Measurements from ENCODE around the gene GNAS-AS1. TPM values are rescaled to one million over a fixed set of nuclear protein-coding genes. Genes with fewer than 3 reads are reported as not detected.

GNAS-AS1 gene
- total RNA-seq, 1 donor from 2014 or later: 5.9 TPM

DNA sequence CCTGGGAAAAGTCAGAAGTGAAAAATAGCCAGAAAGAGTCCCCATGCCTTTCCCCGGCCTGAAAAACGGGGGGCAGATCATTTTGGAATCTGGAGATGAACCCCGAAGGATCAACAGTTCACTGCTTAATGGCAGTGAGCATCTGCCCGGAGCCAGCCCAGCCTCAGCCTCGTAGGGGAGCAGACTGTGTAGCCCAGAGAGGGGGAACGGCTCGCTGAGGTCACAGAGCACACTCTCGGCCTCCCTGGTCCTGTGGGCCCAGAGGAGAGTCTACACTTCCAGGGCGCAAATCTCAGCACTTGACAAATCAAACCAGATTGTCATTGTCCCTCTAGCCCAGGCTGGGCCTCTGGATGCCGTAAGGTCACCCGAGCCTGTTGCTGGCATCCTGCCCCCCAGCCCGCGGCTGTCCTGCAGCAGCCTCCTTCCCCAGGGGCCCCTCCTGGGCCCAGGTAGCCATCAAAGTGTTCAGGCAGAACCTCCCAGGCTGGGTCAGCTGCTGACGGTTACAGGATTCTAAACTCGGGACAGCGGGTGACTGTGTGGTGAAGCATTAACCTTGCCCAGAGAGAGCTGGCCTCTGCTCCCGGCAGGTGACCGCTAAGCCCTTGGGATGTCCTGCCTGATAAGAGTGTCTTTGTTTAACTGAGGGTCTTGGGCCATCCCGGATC is 56.1 kb downstream of the GNAS-AS1 start:
- TF ChIP-seq, protein P1, sequence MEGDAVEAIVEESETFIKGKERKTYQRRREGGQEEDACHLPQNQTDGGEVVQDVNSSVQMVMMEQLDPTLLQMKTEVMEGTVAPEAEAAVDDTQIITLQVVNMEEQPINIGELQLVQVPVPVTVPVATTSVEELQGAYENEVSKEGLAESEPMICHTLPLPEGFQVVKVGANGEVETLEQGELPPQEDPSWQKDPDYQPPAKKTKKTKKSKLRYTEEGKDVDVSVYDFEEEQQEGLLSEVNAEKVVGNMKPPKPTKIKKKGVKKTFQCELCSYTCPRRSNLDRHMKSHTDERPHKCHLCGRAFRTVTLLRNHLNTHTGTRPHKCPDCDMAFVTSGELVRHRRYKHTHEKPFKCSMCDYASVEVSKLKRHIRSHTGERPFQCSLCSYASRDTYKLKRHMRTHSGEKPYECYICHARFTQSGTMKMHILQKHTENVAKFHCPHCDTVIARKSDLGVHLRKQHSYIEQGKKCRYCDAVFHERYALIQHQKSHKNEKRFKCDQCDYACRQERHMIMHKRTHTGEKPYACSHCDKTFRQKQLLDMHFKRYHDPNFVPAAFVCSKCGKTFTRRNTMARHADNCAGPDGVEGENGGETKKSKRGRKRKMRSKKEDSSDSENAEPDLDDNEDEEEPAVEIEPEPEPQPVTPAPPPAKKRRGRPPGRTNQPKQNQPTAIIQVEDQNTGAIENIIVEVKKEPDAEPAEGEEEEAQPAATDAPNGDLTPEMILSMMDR (IDR thresholded peaks at IDR 0.05; ENCODE audit: unreplicated experiment): no peak
- no peak for DNase-seq (ENCODE audit: low spot score in 2 of 2, unreplicated experiment in 2 of 2)
- Mint-ChIP-seq H3K4me1 (no peaks in the 10 kb centered on the region), H3K27me3 (ENCODE audit: low read depth) (peaks cover 41% of the 10 kb centered on the region), H3K9me3 (no peaks in the 10 kb centered on the region), H3K36me3 (no peaks in the 10 kb centered on the region), H3K27ac (no peak overlapping the region), H3K4me3 (no peak overlapping the region)

DNA sequence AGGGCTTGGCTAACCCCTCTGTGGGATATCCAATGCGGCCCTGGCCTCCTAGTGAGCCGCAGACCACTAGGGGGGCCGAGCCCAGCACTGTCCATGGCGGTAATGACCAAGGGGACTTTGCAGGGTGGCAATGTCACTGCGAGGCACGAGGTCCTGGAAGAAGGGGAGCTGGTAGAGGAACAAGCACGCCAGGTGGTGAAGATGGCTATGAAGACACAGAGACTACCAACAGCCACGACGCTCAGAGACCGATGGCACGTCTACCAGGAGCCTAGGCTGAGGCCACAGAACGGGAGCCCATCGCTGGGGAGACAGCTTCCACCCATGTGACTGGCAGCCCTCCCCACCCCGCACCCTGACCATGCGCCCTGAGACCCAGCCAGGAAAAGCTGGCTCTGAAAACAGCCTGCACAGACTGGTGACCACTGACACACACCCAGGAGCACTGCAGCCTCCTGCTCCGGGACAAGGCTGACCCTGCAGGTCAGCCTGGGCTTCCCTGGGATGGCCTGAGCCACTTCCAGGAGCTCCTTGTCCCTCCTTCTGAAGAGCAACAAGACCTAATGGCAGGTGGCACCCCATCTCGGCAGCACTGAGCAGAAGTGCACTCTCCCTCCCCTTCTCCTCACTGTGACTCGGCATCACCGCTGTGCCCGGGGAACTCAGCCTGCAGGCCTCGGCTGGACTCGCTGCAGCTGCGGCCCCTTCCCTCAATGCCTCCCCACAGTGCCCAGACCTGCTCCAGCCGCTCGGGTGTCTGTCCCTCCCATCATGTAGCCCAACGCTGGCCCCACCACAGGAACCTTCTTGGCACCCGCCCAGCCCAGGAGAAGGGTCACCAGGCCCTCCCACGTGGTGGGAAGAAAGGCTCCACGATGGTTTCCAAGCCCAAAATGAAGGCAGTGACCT is 56.9 kb downstream of the GNAS-AS1 start:
- TF ChIP-seq, protein P1 (IDR thresholded peaks at IDR 0.05; ENCODE audit: unreplicated experiment): no peak
- Mint-ChIP-seq H3K4me3 (no peak overlapping the region), H3K4me1 (no peaks in the 10 kb centered on the region), H3K27ac (no peak overlapping the region), H3K36me3 (no peaks in the 10 kb centered on the region), H3K27me3 (ENCODE audit: low read depth) (peaks cover 44% of the 10 kb centered on the region), H3K9me3 (no peaks in the 10 kb centered on the region)
- DNase-seq (ENCODE audit: low spot score in 2 of 2, unreplicated experiment in 2 of 2): no peak

DNA sequence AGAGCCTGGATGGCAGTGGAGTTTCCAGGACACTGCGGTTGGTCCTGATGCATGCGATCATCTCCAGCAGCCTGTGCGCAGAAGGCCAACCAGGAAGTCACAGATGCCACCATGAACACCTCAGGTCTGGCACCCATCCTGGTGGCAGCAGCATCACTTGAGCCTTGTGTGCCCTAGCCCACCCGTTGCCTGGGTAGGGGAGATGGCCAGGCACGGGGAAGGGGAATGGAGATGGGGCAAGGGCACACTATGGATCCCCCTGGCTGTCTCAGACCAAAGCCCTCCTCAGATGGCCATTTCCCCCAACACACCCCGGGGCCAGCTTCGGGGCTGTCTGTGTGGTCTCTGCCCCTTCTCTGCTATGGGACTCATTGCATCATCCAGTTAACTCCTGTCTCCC is 58.3 kb downstream of the GNAS-AS1 start:
- DNase-seq (ENCODE audit: low spot score in 2 of 2, unreplicated experiment in 2 of 2): no peak
- Mint-ChIP-seq H3K27ac (no peak overlapping the region), H3K4me1 (no peaks in the 10 kb centered on the region), H3K4me3 (no peak overlapping the region), H3K36me3 (no peaks in the 10 kb centered on the region), H3K9me3 (no peaks in the 10 kb centered on the region), H3K27me3 (ENCODE audit: low read depth) (peaks cover 48% of the 10 kb centered on the region)
- TF ChIP-seq, protein P1 (IDR thresholded peaks at IDR 0.05; ENCODE audit: unreplicated experiment): no peak

DNA sequence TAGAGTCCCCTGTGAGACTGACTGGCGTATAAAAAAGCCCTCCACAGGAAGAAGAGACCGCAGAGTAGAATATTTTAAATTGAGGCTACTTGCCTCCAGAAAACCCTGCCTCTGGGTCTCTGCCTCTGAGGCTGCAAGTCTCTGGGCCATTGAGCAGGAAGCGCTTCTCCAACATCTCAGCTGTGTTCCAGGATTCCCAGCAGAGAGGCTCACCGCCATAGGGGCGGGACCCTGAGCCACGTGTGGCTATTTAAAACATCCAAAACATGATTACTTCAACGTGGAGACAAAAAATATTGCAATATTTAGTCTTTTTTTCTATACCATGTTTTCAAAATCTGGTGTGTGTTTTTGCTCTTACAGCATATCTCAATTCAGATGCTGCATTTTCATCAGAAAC is 59.4 kb downstream of the GNAS-AS1 start:
- TF ChIP-seq, protein P1 (IDR thresholded peaks at IDR 0.05; ENCODE audit: unreplicated experiment): no peak
- no peak for DNase-seq (ENCODE audit: low spot score in 2 of 2, unreplicated experiment in 2 of 2)
- no peaks in the 10 kb centered on the region for H3K4me1 Mint-ChIP-seq
- H3K4me3 Mint-ChIP-seq: no peak overlapping the region
- H3K36me3 Mint-ChIP-seq: no peaks in the 10 kb centered on the region
- H3K27me3 Mint-ChIP-seq (ENCODE audit: low read depth): peaks cover 50% of the 10 kb centered on the region
- no peaks in the 10 kb centered on the region for H3K9me3 Mint-ChIP-seq
- H3K27ac Mint-ChIP-seq: no peak overlapping the region

DNA sequence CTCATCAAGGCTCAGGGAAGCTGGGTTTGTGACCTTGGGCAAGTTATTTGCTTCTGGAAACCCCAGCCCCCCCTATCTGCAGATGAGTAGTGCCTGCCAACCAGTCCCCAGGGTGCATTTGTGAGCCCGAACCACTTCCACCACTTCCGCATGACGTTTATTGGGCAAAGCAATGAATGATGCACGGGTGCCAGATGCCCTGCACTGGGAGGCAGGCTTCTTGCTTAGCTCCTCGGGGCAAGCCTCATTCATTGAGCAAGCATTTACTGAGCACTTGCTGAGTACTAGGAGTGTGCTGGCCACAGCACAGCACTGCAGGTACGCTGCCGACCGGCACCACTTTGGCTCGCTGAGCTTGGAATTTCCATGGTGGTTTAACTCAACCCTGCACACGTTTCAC is 60.2 kb downstream of the GNAS-AS1 start:
- no peak for DNase-seq (ENCODE audit: low spot score in 2 of 2, unreplicated experiment in 2 of 2)
- Mint-ChIP-seq H3K27ac (no peak overlapping the region), H3K4me3 (no peak overlapping the region), H3K27me3 (ENCODE audit: low read depth) (peaks cover 50% of the 10 kb centered on the region), H3K9me3 (no peaks in the 10 kb centered on the region), H3K36me3 (no peaks in the 10 kb centered on the region), H3K4me1 (no peaks in the 10 kb centered on the region)
- TF ChIP-seq, protein P1 (IDR thresholded peaks at IDR 0.05; ENCODE audit: unreplicated experiment): no peak

Data from mesothelial cell of epicardium (in vitro differentiated cells).